Loucy (cell line): ENCODE data around the gene LMOD1.
"Not testable (repeated sequence)": the region's sequence is repeated elsewhere in the genome, so short reads cannot be mapped to it uniquely, and the experiment has no call there.

Experiments
- H2AFZ ChIP-seq: fragments of 200-600 bp; sonication (generic); 2 replicates; pipeline ENCODE4 v1.6.0; 2016; ENCODE audit warnings: antibody characterized with exemption, mild to moderate bottlenecking, low read length, moderate library complexity
- H3F3A ChIP-seq: fragments of 200-600 bp; 2 replicates; pipeline ENCODE4 v1.6.0; 2016; ENCODE audit warnings: antibody characterized with exemption, low read depth, mild to moderate bottlenecking
- H3K27me3 ChIP-seq: fragments of 200-600 bp; sonication (generic); 2 replicates; pipeline ENCODE4 v1.6.1; 2014; ENCODE audit warnings: low read length, mild to moderate bottlenecking; ENCODE audit not compliant: insufficient read depth, poor library complexity, severe bottlenecking
- H3K36me3 ChIP-seq: fragments of 200-600 bp; sonication (generic); 2 replicates; pipeline ENCODE4 v1.6.1; 2016; ENCODE audit warnings: low read length; ENCODE audit not compliant: insufficient read depth
- H3K4me1 ChIP-seq: fragments of 200-600 bp; sonication (generic); 2 replicates; pipeline ENCODE4 v1.5.1; 2014; ENCODE audit warnings: low read length, mild to moderate bottlenecking; ENCODE audit not compliant: insufficient read depth, poor library complexity, severe bottlenecking
- H3K4me2 ChIP-seq: fragments of 200-600 bp; sonication (generic); 2 replicates; pipeline ENCODE4 v1.6.0; 2014; ENCODE audit warnings: antibody characterized with exemption, low read length, low read depth, mild to moderate bottlenecking; ENCODE audit not compliant: poor library complexity, severe bottlenecking
- H3K4me3 ChIP-seq: fragments of 200-600 bp; sonication (generic); 2 replicates; pipeline ENCODE4 v1.5.1; 2014; ENCODE audit warnings: low read length, mild to moderate bottlenecking, mixed read lengths; ENCODE audit not compliant: poor library complexity, severe bottlenecking
- H3K79me2 ChIP-seq: fragments of 200-600 bp; sonication (generic); 2 replicates; pipeline ENCODE4 v1.6.1; 2014; ENCODE audit warnings: low read length; ENCODE audit not compliant: insufficient read depth
- H3K9ac ChIP-seq: fragments of 200-600 bp; sonication (generic); 2 replicates; pipeline ENCODE4 v1.6.0; 2014; ENCODE audit warnings: mild to moderate bottlenecking, low read depth, low read length, moderate library complexity; ENCODE audit not compliant: poor library complexity, severe bottlenecking
- H3K9me2 ChIP-seq: fragments of 200-600 bp; sonication (generic); replicated peaks from 2 replicates; pipeline ENCODE4 v1.6.1; 2016; ENCODE audit warnings: low read depth, low read length, mixed read lengths
- H3K9me3 ChIP-seq: fragments of 200-600 bp; sonication (generic); 2 replicates; pipeline ENCODE4 v1.6.1; 2014; ENCODE audit warnings: mild to moderate bottlenecking, antibody characterized with exemption, low read length, low read depth; ENCODE audit not compliant: insufficient read depth
- H4K20me1 ChIP-seq: fragments of 200-600 bp; sonication (generic); 2 replicates; pipeline ENCODE4 v1.6.0; 2014; ENCODE audit warnings: antibody characterized with exemption, low read length, mild to moderate bottlenecking; ENCODE audit not compliant: insufficient read depth, poor library complexity, severe bottlenecking
- CTCF ChIP-seq: fragments of 200-600 bp; sonication (generic); conservative IDR thresholded peaks from 2 replicates; pipeline ENCODE4 v1.5.1; 2014; ENCODE audit warnings: mild to moderate bottlenecking, antibody characterized with exemption, low read length
- EZH2phosphoT487 ChIP-seq: fragments of 200-600 bp; IDR thresholded peaks from 2 replicates; pipeline ENCODE4 v1.6.1; 2018; ENCODE audit warnings: antibody characterized with exemption, mild to moderate bottlenecking, moderate library complexity, borderline replicate concordance

Gene LMOD1

GRCh38 chr1:201941420-201942128, 4.8 kb downstream of the LMOD1 start:
- Histone ChIP-seq H3K27me3 (no peaks in the 10 kb centered on the region), H3F3A (no peaks in the 10 kb centered on the region), H4K20me1 (no peaks in the 10 kb centered on the region), H3K9me3 (no peaks in the 10 kb centered on the region), H3K4me1 (peaks cover 3% of the 10 kb centered on the region), H3K4me3 (no peak overlapping the region), H3K4me2 (no peak overlapping the region), H3K36me3 (no peaks in the 10 kb centered on the region), H3K9ac (no peak overlapping the region), H3K79me2 (no peaks in the 10 kb centered on the region), H2AFZ (no peak overlapping the region), H3K9me2 (no peaks in the 10 kb centered on the region)
- TF ChIP-seq CTCF (no peak), EZH2phosphoT487 (no peak)

- not testable (repeated sequence) for H3K4me2 ChIP-seq, H3K36me3 ChIP-seq, H2AFZ ChIP-seq, H3K9me3 ChIP-seq, H3K4me1 ChIP-seq, H3K9ac ChIP-seq, H4K20me1 ChIP-seq, H3K4me3 ChIP-seq, H3K27me3 ChIP-seq, H3K79me2 ChIP-seq, H3F3A ChIP-seq, H3K9me2 ChIP-seq
Measured at GRCh38 chr1:201940316-201940715, 6.0 kb downstream of the LMOD1 start.

DNA sequence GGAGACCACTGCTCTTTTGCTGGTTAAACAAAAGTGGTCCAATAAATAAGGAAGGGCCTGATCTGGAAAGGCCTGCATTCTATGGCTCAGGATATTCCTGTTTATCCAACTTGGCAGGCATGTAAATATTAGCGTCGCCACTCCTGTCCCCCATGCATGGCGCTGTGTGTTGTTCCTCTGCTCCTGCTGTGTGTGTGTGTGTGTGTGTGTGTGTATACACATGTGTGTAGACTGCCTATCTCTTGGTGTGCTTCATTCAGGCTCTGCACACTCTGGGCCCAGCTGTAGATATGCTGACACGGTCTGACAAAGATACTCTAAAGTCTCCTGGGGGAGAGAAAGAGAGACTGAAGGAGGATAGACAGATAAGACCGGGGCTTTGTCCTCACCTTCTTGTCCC, 6.8 kb downstream of the LMOD1 start:
- Histone ChIP-seq H3K4me3 (no peak overlapping the region), H4K20me1 (no peaks in the 10 kb centered on the region), H2AFZ (no peak overlapping the region), H3K9me2 (no peaks in the 10 kb centered on the region), H3K9ac (no peak overlapping the region), H3K4me2 (no peak overlapping the region), H3K4me1 (no peaks in the 10 kb centered on the region), H3K27me3 (no peaks in the 10 kb centered on the region), H3K79me2 (no peaks in the 10 kb centered on the region), H3K36me3 (no peaks in the 10 kb centered on the region), H3F3A (no peaks in the 10 kb centered on the region), H3K9me3 (no peaks in the 10 kb centered on the region)
- TF ChIP-seq CTCF (no peak), EZH2phosphoT487 (no peak)

DNA sequence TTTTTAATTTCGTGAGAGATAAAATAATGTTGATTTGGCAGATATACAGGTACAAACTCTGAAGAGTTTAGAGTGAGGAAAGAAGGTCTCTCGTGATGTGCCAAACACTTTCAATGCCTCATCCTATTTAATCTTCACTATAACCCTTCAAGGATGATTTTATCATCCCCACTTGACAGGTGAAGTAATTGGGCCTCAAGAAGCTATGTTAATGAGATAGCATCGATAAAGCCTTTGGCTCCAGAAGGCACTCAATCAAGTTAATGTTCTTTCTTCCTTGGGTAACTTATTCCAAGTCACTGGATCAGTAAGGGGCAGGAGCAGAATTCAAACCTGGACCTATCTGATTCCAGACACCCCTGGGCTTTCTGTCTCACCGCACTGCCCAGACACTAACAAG, 7.2 kb downstream of the LMOD1 start:
- no peaks in the 10 kb centered on the region for H4K20me1 ChIP-seq
- H3K9me3 ChIP-seq, result no peaks in the 10 kb centered on the region
- H3K36me3 ChIP-seq, result no peaks in the 10 kb centered on the region
- H3F3A ChIP-seq, result no peaks in the 10 kb centered on the region
- H3K27me3 ChIP-seq, result no peaks in the 10 kb centered on the region
- H3K4me3 ChIP-seq, result no peak overlapping the region
- H3K79me2 ChIP-seq, result no peaks in the 10 kb centered on the region
- no peak overlapping the region for H3K9ac ChIP-seq
- H3K4me2 ChIP-seq, result no peak overlapping the region
- no peak for TF ChIP-seq EZH2phosphoT487
- TF ChIP-seq CTCF, result no peak
- H2AFZ ChIP-seq, result no peak overlapping the region
- no peaks in the 10 kb centered on the region for H3K4me1 ChIP-seq
- H3K9me2 ChIP-seq, result no peaks in the 10 kb centered on the region
